Heart left ventricle (tissue), 16 donors: ENCODE results near the gene BEST4. TPM values are rescaled to one million over a fixed set of nuclear protein-coding genes. Genes with fewer than 3 reads are reported as not detected.
A peak's percentile ranks its signal among the peaks of the same experiment; 100 is the strongest.

Experiments used
- ATAC-seq, 4 donors: fragments of 200-7000 bp; cut with Tn5 transposase; one replicate each; pipeline ENCODE4 v1.9.1; 2020 to 2022; ENCODE audit warnings: moderate library complexity in 4 of 4, mild to moderate bottlenecking in 3 of 4, moderate number of reproducible peaks in 1 of 4
- DNase-seq, 5 donors: peaks; one replicate each; pipeline ENCODE4 v3.0.0-alpha.2; 2020
- H3K27ac ChIP-seq, 12 donors: fragments of 200-600 bp; sonication (generic) in 4 of 12; one replicate each; pipeline versions ENCODE4 v1.5.0 to v1.8.0; 2016 to 2022; ENCODE audit warnings: mild to moderate bottlenecking in 2 of 12
- H3K27me3 ChIP-seq, 9 donors: fragments of 200-600 bp; sonication (generic) in 2 of 9; one replicate each; pipeline versions ENCODE4 v1.5.1 to v1.8.0; 2016 to 2022; ENCODE audit warnings: mild to moderate bottlenecking in 3 of 9
- H3K36me3 ChIP-seq, 9 donors: fragments of 200-600 bp; sonication (generic) in 2 of 9; one replicate each; pipeline versions ENCODE4 v1.5.0 to v1.8.0; 2018 to 2022; ENCODE audit warnings: mild to moderate bottlenecking in 2 of 9
- H3K4me1 ChIP-seq, 12 donors: fragments of 200-600 bp; sonication (generic) in 4 of 12; one replicate each; pipeline versions ENCODE4 v1.5.0 to v1.8.0; 2016 to 2022; ENCODE audit warnings: mild to moderate bottlenecking in 3 of 12
- H3K4me3 ChIP-seq, 12 donors: fragments of 200-600 bp; sonication (generic) in 4 of 12; one replicate each; pipeline versions ENCODE4 v1.5.0 to v1.8.0; 2017 to 2022; ENCODE audit warnings: mild to moderate bottlenecking in 9 of 12, moderate library complexity in 4 of 12
- H3K9me3 ChIP-seq, 12 donors: fragments of 200-600 bp; sonication (generic) in 4 of 12; one replicate each; pipeline versions ENCODE4 v1.5.0 to v1.8.0; 2016 to 2022; ENCODE audit warnings: mild to moderate bottlenecking in 1 of 12
- POLR2A ChIP-seq, 2 donors: fragments of 450-650 bp; IDR thresholded peaks; one replicate each; pipeline ENCODE4 v1.6.1; 2017; ENCODE audit warnings: antibody characterized with exemption in 2 of 2, mild to moderate bottlenecking in 2 of 2, moderate library complexity in 2 of 2
- WGBS, 4 donors: extraction: QIAGEN DNeasy Blood & Tissue Kit in 2 of 4; methylation state at CpG; one replicate each; pipeline versions ENCODE4 v1.1.5 to v1.1.7; 2013 to 2018; 5-methylcytosine and 5-hydroxymethylcytosine counted together
- intact Hi-C, 10 donors: fragments of 100-400 bp; cut with DNase I; formaldehyde crosslinking; loops; one replicate each; pipeline versions ENCODE4 v1.11.1 to v1.14.2; 2022
- polyA plus RNA-seq, 2 donors: library from polyadenylated mRNA; stranded (reverse); fragments of 200-250 nt; gene quantifications; one replicate each; pipeline ENCODE4 v1.2.3, GENCODE V29; 2013
- total RNA-seq, 9 donors: library from RNA; depleted of rRNA in 2 of 9; stranded (reverse); fragments of >200 nt in 2 of 9; fragmentation: NEBNext Ultra II Directional in 3 of 9; extraction: Animal tissue kit (Norgen Biotek cat#: 25700) in 3 of 9; gene quantifications; one replicate each; pipeline versions ENCODE4 v1.1.0 to v1.2.4, GENCODE V29; 2016 to 2023
- TF ChIP-seq, protein P1 (sequence below), 12 donors: fragments of 200-600 bp; sonication (generic) in 4 of 12; IDR thresholded peaks; one replicate each; pipeline versions ENCODE4 v1.5.0 to v1.8.0; 2018 to 2022; ENCODE audit warnings: antibody characterized with exemption in 12 of 12, mild to moderate bottlenecking in 5 of 12
- donor health status: ischemic (EF 13 %, LVEDD 7.1; RV severe dilation, severe dysfunction).
- donor health status: healthy with polysubstance abuse.
- donor health status: DM: no; HTN: yes; CAD: no.
- donor health status: DM: no; HTN: no; CAD: no.
- donor health status: ischemic (EF 25% LVEDD 6.9; RV normal size, moderate dysfunction).
- donor health status: ischemic (EF 25% LVEDD 5.7; RV mildly dilated, moderate dysfunction).
- donor health status: healthy.
- donor health status: DM: yes; HTN: yes; CAD: no.
- donor health status: ischemic (EF 35%, LVEDD 5.7; RV mildly dilated, moderate dysfunction).
- donor health status: nonischemic (EF 11% LVEDD 7.7; RV severe dilation, severe dysfunction).
- donor health status: DM: yes; HTN: yes; CAD: no.
- donor health status: PGD.
- donor health status: ischemic (EF 29% LVEDD 5.4; RV normal size, mild dysfunction).
- donor health status: nonischemic (EF 23%, LVEDD 6.1; RV moderate dilation, normal function).

BEST4 gene
- total and polyA plus RNA-seq, 11 donors, result 0.06 to 0.32 (median 0.11) TPM; not detected in 6

DNA sequence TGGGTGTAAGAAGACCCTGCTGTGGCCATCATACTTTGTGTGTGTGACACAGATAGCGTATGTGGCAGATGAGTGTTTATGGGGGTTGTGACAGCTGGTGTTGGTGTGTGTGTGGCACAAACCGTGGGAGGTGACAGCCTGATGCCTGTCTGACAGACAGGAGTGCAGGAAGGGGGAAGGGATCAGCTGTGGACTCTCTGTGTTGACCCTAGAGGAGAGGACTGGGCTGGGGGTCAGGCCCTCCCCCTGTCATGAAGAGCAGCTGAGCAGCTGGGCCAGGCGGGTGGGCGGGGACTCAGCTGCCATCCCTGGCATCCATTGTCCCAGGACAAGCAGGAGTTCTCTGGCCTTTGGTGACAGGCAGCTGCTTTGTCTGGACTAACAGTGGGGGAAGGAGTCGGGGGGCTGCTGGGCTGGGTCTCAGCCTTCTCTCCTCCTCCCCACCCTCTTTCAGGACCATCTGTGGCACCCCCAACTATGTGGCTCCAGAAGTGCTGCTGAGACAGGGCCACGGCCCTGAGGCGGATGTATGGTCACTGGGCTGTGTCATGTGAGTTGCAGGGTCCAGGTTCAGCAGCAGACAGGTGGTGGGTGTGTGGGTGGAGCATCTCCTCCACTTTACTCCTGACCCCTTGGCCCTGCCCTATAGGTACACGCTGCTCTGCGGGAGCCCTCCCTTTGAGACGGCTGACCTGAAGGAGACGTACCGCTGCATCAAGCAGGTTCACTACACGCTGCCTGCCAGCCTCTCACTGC, 14.5 kb upstream of the BEST4 start:
- Histone ChIP-seq H3K4me1 (peaks cover 14 to 70% (median 53%) of the 10 kb centered on the region in 12 donors), H3K4me3 (peak overlapping the region in 11 of 12 donors; percentile 67 to 97 (median 89)), H3K27ac (peak overlapping the region in 11 of 12 donors; percentile 16 to 97 (median 91)), H3K27me3 (no peaks in the 10 kb centered on the region), H3K9me3 (no peaks in the 10 kb centered on the region), H3K36me3 (peaks cover 0 to 52% (median 40%) of the 10 kb centered on the region in 9 donors)
- ATAC-seq (no peak), DNase-seq (peak in 4 of 5 donors; percentile 21 to 51 (median 28))
- 76 to 84% (median 81%) methylated on average over 10 to 13 of the region's 13 CpGs for WGBS, 4 donors
- no peak for TF ChIP-seq POLR2A (IDR thresholded peaks at IDR 0.05)
- TF ChIP-seq, protein P1, sequence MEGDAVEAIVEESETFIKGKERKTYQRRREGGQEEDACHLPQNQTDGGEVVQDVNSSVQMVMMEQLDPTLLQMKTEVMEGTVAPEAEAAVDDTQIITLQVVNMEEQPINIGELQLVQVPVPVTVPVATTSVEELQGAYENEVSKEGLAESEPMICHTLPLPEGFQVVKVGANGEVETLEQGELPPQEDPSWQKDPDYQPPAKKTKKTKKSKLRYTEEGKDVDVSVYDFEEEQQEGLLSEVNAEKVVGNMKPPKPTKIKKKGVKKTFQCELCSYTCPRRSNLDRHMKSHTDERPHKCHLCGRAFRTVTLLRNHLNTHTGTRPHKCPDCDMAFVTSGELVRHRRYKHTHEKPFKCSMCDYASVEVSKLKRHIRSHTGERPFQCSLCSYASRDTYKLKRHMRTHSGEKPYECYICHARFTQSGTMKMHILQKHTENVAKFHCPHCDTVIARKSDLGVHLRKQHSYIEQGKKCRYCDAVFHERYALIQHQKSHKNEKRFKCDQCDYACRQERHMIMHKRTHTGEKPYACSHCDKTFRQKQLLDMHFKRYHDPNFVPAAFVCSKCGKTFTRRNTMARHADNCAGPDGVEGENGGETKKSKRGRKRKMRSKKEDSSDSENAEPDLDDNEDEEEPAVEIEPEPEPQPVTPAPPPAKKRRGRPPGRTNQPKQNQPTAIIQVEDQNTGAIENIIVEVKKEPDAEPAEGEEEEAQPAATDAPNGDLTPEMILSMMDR (IDR thresholded peaks at IDR 0.05), result no peak
- intact Hi-C loops, result loop anchor here in 1 of 10 donors (10.0 kb wide), 1 partner anchor 502 kb away; no protein-coding TSS in a partner anchor

DNA sequence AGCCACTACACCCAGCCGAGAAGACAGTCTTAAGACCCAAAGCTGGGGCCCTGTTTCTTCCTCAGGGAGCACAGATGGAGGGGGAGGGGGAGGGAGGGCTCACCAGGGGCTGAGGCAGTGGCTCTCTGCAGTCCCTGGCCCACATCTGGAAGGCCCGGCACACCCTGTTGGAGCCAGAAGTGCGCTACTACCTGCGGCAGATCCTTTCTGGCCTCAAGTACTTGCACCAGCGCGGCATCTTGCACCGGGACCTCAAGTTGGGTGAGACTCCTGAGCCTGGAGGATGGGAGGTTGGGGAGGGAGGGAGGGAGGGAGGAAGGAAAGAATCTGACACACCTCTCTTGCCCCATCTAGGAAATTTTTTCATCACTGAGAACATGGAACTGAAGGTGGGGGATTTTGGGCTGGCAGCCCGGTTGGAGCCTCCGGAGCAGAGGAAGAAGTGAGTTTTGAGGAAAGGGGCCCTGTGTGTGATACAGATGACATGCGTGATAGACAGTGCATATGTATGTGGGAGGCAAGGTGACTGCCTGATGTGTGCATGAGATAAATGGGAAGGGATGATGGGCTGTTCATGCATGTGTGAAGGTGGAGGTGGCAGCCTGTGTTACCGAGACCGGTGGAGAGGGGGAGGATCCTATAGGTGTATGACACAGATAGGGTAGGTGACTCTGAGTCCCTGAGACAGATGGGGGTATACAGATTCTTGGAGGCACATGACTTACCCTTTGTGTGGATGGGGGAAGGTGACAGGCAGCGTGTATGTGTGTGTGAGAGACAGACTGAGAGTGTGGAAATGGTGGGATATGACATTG, 13.7 kb upstream of the BEST4 start:
- WGBS, 4 donors, result 42 to 63% (median 51%) methylated on average over 13 of the region's 13 CpGs
- ATAC-seq (no peak), DNase-seq (peak in 3 of 5 donors; percentile 28 to 67 (median 32))
- TF ChIP-seq, protein P1 (IDR thresholded peaks at IDR 0.05), result no peak
- TF ChIP-seq POLR2A (IDR thresholded peaks at IDR 0.05), result no peak
- peak overlapping the region; percentile 1 to 97 (median 88) for H3K4me3 ChIP-seq
- no peaks in the 10 kb centered on the region for H3K27me3 ChIP-seq
- intact Hi-C loops, result loop anchor here in 2 of 10 donors (2.0 to 10.0 kb wide), 2 partner anchors 19 to 503 kb away; no protein-coding TSS in a partner anchor
- peak overlapping the region in 11 of 12 donors; percentile 16 to 98 (median 93) for H3K27ac ChIP-seq
- H3K9me3 ChIP-seq, result no peaks in the 10 kb centered on the region
- peaks cover 11 to 62% (median 45%) of the 10 kb centered on the region in 12 donors for H3K4me1 ChIP-seq
- peaks cover 0 to 50% (median 40%) of the 10 kb centered on the region in 9 donors for H3K36me3 ChIP-seq

DNA sequence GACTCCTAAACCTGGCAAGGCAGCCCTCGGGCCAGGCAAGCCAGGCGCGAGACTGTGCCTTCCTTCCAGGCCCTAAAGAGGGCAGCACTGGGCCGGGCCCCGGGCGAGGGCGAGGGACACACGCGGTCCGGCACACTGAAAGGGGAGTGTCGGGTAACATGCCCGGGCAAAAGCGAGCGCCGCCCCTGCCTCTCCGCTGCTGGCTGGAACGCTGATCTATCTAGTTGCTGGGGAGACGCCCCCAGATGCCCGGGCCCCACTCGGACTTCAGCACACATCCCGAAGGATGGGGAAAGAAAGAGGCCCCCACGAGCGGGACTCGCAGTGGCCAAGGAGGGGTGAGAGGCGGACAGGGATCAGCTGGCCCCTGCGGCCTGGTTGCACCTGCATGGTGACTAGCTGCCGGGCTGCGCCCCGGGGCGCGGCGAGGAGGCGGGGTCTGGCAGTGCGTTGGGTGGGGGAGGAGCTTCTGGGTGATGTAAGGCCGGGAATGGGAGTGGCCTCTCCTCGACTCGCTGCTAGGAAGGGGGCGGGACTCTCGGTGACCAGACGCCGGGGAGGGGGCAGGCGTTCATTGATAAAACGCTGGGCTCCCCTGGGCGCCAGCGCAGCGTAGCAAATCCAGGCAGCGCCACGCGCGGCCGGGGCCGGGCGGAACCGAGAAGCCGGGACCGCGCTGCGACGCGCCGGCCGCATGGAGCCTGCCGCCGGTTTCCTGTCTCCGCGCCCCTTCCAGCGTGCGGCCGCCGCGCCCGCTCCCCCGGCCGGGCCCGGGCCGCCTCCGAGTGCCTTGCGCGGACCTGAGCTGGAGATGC, 12.0 kb upstream of the BEST4 start, which contains the start of gene PLK3:
PLK3 (plus strand) TSS at position 608 of the 815 bp plus-strand sequence; CDS start at position 695, 87 bp downstream.
- peak; percentile 70 to 99 for TF ChIP-seq POLR2A (IDR thresholded peaks at IDR 0.05)
- TF ChIP-seq, protein P1 (IDR thresholded peaks at IDR 0.05), result peak; percentile 89 to 98 (median 94)
- peaks cover 0 to 32% (median 23%) of the 10 kb centered on the region in 9 donors for H3K36me3 ChIP-seq
- peak within 1 kb of the TSS; percentile 67 to 97 (median 88) for H3K4me3 ChIP-seq
- intact Hi-C loops, result loop anchor here in 5 of 10 donors (2.0 to 10.0 kb wide), 5 partner anchors 21 to 505 kb away; no protein-coding TSS in a partner anchor
- 0% methylated on average over 17 to 79 of the region's 79 CpGs for WGBS, 4 donors
- no peaks in the 10 kb centered on the region for H3K27me3 ChIP-seq
- ATAC-seq (peak; percentile 96 to 98 (median 97)), DNase-seq (peak; percentile 98 to 99 (median 99))
- H3K9me3 ChIP-seq, result no peaks in the 10 kb centered on the region
- peak within 1 kb of the TSS; percentile 77 to 98 (median 94) for H3K27ac ChIP-seq
- peaks cover 3 to 45% (median 31%) of the 10 kb centered on the region in 12 donors for H3K4me1 ChIP-seq
